A549 (cell line): ENCODE data around the gene UROC1.

ENCODE experiments used
- CEBPB ChIP-seq, 2 experiments: fragments of >200 bp in 1 of 2; sonication (Bioruptor Twin) in 1 of 2; formaldehyde crosslinking in 1 of 2; IDR thresholded peaks; 2 replicates each; pipeline ENCODE4 v1.6.1; 2012 to 2016
- JUN ChIP-seq, 2 experiments: fragments of >200 bp; sonication (Bioruptor Twin); formaldehyde crosslinking; IDR thresholded peaks; 2 replicates in 1 of 2; 3 replicates in 1 of 2; pipeline ENCODE4 v1.6.1; 2016 to 2017
- POLR2A ChIP-seq: IDR thresholded peaks from 2 replicates; pipeline ENCODE4 v1.6.1; 2012; ENCODE audit warnings: mild to moderate bottlenecking, low read length
- RCOR1 ChIP-seq: fragments of 150-350 bp; IDR thresholded peaks from 2 replicates; pipeline ENCODE4 v1.6.1; 2014; ENCODE audit warnings: antibody characterized with exemption, low read length, low read depth
- TF ChIP-seq, protein P1 (sequence below): IDR thresholded peaks from 2 replicates; pipeline ENCODE4 v1.6.1; 2012; ENCODE audit warnings: low read depth, borderline replicate concordance
- TF ChIP-seq, protein P2 (sequence below): fragments of 200-600 bp; sonication (generic); IDR thresholded peaks from 2 replicates; pipeline ENCODE4 v1.6.1; 2016; ENCODE audit warnings: antibody characterized with exemption, mild to moderate bottlenecking, moderate library complexity
- TF ChIP-seq, protein P3 (sequence below): fragments of 450-650 bp; IDR thresholded peaks from 2 replicates; pipeline ENCODE4 v1.6.1; 2014; ENCODE audit warnings: antibody characterized with exemption

DNA sequence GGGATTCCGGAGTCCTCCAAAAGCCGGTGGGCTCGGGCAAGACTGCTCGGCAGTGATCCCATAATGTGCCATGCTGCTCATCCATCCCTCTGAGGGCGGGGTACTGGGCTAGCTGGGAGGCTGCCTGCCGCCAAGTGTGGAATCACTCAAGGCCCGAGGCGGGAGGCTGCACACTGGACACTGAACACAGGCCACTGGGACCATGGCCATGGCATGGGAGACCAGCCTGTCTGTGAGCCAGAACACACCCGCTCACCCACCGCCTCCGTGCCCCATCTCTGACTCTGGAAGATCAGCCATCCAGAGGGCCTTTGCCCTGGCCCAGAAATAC, 39.8 kb upstream of the UROC1 start:
- no peak for TF ChIP-seq POLR2A
- TF ChIP-seq JUN (IDR thresholded peaks at IDR 0.05) = no peak
- TF ChIP-seq, protein P1, sequence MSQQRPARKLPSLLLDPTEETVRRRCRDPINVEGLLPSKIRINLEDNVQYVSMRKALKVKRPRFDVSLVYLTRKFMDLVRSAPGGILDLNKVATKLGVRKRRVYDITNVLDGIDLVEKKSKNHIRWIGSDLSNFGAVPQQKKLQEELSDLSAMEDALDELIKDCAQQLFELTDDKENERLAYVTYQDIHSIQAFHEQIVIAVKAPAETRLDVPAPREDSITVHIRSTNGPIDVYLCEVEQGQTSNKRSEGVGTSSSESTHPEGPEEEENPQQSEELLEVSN = no peak
- TF ChIP-seq, protein P2, sequence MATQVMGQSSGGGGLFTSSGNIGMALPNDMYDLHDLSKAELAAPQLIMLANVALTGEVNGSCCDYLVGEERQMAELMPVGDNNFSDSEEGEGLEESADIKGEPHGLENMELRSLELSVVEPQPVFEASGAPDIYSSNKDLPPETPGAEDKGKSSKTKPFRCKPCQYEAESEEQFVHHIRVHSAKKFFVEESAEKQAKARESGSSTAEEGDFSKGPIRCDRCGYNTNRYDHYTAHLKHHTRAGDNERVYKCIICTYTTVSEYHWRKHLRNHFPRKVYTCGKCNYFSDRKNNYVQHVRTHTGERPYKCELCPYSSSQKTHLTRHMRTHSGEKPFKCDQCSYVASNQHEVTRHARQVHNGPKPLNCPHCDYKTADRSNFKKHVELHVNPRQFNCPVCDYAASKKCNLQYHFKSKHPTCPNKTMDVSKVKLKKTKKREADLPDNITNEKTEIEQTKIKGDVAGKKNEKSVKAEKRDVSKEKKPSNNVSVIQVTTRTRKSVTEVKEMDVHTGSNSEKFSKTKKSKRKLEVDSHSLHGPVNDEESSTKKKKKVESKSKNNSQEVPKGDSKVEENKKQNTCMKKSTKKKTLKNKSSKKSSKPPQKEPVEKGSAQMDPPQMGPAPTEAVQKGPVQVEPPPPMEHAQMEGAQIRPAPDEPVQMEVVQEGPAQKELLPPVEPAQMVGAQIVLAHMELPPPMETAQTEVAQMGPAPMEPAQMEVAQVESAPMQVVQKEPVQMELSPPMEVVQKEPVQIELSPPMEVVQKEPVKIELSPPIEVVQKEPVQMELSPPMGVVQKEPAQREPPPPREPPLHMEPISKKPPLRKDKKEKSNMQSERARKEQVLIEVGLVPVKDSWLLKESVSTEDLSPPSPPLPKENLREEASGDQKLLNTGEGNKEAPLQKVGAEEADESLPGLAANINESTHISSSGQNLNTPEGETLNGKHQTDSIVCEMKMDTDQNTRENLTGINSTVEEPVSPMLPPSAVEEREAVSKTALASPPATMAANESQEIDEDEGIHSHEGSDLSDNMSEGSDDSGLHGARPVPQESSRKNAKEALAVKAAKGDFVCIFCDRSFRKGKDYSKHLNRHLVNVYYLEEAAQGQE = no peak
- TF ChIP-seq RCOR1 = no peak
- TF ChIP-seq, protein P3, sequence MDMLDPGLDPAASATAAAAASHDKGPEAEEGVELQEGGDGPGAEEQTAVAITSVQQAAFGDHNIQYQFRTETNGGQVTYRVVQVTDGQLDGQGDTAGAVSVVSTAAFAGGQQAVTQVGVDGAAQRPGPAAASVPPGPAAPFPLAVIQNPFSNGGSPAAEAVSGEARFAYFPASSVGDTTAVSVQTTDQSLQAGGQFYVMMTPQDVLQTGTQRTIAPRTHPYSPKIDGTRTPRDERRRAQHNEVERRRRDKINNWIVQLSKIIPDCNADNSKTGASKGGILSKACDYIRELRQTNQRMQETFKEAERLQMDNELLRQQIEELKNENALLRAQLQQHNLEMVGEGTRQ = no peak
- no peak for TF ChIP-seq CEBPB (IDR thresholded peaks at IDR 0.05)
